AG09319 (cell line): ENCODE data around the gene MGLL.

Source experiments
- DNase-seq: peaks from one replicate; pipeline ENCODE4 v3.0.0-alpha.2; 2010; ENCODE audit warnings: low read depth; ENCODE audit errors: extremely low read depth
- TF ChIP-seq, protein P1 (sequence below): IDR thresholded peaks from 2 replicates; pipeline ENCODE4 v1.5.1; 2011; ENCODE audit warnings: low read depth, mild to moderate bottlenecking, inconsistent platforms, low read length, moderate library complexity

The MGLL gene

GRCh38 chr3:127819086-127819485 lies 3.2 kb downstream of the MGLL start:
- DNase-seq, result no peak

GRCh38 chr3:127817406-127817841 lies 4.9 kb downstream of the MGLL start:
- TF ChIP-seq, protein P1, sequence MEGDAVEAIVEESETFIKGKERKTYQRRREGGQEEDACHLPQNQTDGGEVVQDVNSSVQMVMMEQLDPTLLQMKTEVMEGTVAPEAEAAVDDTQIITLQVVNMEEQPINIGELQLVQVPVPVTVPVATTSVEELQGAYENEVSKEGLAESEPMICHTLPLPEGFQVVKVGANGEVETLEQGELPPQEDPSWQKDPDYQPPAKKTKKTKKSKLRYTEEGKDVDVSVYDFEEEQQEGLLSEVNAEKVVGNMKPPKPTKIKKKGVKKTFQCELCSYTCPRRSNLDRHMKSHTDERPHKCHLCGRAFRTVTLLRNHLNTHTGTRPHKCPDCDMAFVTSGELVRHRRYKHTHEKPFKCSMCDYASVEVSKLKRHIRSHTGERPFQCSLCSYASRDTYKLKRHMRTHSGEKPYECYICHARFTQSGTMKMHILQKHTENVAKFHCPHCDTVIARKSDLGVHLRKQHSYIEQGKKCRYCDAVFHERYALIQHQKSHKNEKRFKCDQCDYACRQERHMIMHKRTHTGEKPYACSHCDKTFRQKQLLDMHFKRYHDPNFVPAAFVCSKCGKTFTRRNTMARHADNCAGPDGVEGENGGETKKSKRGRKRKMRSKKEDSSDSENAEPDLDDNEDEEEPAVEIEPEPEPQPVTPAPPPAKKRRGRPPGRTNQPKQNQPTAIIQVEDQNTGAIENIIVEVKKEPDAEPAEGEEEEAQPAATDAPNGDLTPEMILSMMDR, result no peak
- no peak for DNase-seq

More at GRCh38 chr3:127819086-127819485, 3.2 kb downstream of the MGLL start:
- TF ChIP-seq, protein P1, result no peak

- TF ChIP-seq, protein P1, result no peak
- DNase-seq, result no peak
Observed at GRCh38 chr3:127816783-127817405, 5.4 kb downstream of the MGLL start.

DNA sequence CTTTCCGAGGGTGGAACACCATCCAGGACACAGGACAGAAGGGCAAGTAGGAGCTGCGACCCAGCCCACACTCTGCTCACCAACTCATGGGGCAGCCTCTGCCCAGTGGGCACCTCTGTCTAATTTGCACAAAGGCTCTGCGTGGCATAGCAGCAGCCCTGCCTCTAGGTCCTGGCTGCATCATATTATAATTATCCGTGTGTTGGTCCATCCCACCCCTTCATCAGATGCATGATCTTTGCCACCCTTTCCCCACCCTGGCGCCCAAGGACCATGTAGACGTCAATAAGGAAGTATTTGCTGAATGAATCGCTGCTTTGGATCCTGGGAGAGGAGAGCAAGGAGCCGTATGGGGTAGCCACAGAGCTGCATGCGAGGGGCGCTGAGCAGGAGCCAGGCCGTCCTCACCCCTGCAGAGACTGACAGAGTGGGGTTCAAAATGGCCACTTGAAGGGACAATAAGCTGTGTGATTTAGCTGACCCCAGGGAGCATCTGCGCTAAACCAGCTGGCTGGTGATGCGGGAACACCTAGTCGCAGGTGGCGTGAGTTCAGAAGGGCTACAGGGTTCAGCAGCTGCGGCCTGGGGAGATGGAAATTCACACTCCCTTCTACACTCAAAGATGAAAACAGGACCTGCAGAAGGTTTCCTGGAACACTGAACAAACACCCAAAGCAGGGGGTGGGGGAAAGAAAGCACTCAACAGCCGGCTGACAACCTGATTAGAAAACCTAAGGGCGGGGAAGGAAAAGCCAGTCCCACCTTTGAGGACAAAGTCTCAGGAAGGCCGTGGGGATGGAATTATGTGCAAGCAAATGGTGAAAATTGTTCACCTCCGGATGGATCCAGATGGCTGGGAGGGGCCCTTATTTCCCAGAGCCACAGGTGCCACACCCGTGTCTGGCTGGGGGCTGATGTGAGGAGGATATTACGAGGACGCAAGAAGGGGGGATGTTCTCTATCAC lies 6.4 kb downstream of the MGLL start:
- DNase-seq, result no peak
- TF ChIP-seq, protein P1, result no peak

DNA sequence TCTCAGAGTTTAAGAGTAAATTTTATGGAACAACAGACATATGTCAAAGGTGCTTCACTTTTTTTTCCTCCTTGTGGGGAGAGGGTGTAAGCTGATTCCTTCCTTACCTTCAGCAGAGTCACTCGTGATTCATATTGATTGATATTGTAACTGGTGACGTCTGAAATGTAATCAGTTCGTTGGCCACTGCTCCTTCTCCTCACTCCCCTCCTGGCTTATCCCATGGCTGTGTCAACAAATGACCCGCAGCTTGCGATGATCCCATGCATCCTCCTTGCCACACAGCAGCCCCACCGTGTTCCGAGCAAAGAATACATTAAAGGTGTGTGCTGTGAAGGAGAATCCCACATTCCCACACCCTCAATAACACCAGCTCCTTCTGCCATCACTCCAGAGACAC lies 7.3 kb downstream of the MGLL start:
- TF ChIP-seq, protein P1, result no peak
- no peak for DNase-seq

DNA sequence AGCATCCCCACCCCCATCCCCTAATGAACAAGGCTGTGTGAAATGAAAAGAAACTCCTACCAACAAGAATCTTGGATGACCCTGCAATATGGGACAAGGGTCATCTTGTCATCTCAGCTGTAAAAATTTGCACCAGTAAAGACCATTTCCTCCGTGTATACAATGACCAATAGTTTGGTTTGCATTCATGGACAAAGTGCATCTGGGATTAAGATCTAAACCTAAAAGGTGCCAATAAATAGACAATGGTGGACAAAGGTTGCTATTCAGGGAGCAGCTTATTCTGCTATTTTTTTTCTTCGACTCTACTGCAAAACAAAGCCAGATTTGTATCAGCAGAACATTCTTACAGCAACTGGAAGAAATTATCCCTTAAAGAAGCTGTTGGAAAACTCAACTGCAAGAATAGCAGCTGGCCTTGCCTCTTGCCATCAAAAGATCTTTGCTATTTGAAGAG lies 8.0 kb downstream of the MGLL start:
- TF ChIP-seq, protein P1, result no peak
- DNase-seq, result no peak

- DNase-seq, result no peak
- TF ChIP-seq, protein P1, result no peak
Observed at GRCh38 chr3:127812151-127812550, 10.2 kb downstream of the MGLL start.
